ENCODE results near the gene PLPP4.

PLPP4 gene

DNA sequence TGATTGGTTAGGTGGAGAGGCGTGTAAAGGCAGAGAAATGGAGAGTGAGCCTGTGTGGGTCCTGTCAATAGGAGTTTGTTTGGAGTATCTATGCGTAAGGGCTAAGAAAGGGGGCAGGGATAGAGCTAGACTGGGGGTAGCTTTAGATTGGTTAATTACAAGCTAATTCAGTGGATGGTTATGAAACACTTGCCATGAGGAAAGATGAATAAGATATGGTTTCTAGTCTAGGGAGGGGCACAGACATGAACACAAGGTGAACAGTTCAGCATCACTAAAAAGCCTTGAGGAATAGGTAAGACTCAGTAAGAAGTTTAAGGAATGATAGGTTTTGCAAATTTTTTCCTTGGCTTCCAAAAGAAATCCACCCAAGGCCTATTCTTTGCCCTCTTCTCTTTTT lies 50.6 kb downstream of the PLPP4 start:
- DNase-seq (ENCODE audit: low read depth): no peak
- H3K4me3 ChIP-seq (ENCODE audit: low read depth, low read length): no peak overlapping the region
- TF ChIP-seq MYC (IDR thresholded peaks at IDR 0.05; ENCODE audit: low read depth, low read length) (no peak), POLR2A (IDR thresholded peaks at IDR 0.05; ENCODE audit: extremely low read depth, insufficient read length) (no peak)
- TF ChIP-seq, protein P1, sequence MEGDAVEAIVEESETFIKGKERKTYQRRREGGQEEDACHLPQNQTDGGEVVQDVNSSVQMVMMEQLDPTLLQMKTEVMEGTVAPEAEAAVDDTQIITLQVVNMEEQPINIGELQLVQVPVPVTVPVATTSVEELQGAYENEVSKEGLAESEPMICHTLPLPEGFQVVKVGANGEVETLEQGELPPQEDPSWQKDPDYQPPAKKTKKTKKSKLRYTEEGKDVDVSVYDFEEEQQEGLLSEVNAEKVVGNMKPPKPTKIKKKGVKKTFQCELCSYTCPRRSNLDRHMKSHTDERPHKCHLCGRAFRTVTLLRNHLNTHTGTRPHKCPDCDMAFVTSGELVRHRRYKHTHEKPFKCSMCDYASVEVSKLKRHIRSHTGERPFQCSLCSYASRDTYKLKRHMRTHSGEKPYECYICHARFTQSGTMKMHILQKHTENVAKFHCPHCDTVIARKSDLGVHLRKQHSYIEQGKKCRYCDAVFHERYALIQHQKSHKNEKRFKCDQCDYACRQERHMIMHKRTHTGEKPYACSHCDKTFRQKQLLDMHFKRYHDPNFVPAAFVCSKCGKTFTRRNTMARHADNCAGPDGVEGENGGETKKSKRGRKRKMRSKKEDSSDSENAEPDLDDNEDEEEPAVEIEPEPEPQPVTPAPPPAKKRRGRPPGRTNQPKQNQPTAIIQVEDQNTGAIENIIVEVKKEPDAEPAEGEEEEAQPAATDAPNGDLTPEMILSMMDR (IDR thresholded peaks at IDR 0.05; ENCODE audit: low read depth, low read length): no peak
- TF ChIP-seq, protein P2, sequence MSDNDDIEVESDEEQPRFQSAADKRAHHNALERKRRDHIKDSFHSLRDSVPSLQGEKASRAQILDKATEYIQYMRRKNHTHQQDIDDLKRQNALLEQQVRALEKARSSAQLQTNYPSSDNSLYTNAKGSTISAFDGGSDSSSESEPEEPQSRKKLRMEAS (IDR thresholded peaks at IDR 0.05; ENCODE audit: low read depth, low read length): no peak

DNA sequence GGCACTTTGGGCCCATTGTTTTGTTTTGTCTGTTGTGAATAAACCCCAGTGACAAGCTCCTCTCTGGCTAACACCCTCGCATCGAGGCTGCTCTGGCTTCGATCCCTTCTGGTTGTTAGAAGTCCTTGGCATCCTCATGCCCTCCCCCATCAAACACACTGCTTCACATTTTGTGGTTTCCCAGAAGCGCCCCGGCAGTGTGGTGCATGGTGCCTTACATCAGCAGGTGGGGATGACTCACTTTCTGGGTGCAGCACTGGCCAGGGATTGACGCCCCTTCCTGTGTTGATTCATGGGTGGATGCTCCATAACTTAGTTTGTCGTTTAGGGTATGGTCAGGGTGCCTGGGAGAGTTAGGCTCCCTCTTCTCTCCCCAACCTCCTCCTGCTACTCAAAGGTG lies 51.4 kb downstream of the PLPP4 start:
- DNase-seq (ENCODE audit: low read depth): peak; percentile 32
- TF ChIP-seq, protein P2 (IDR thresholded peaks at IDR 0.05; ENCODE audit: low read depth, low read length): no peak
- TF ChIP-seq POLR2A (IDR thresholded peaks at IDR 0.05; ENCODE audit: extremely low read depth, insufficient read length) (no peak), MYC (IDR thresholded peaks at IDR 0.05; ENCODE audit: low read depth, low read length) (no peak)
- TF ChIP-seq, protein P1 (IDR thresholded peaks at IDR 0.05; ENCODE audit: low read depth, low read length): no peak

DNA sequence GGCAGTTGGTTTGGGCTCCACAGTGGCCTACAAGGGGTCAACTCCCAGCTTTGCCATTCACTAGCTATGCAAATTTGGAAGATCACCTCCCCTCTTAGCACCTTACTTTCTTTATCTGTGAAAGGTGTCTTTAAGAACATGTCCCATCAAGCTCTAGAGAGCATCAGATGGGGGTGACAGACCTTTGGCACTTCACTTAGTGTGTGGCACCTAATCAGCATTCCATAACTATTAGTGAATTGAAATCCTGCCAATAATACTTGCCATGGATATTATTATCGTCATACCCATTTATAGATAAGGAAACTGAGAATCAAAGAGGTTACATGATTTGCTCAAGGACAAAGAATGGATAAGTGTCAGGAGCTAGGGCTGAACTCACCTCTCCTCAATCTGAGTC lies 51.9 kb downstream of the PLPP4 start:
- TF ChIP-seq, protein P2 (IDR thresholded peaks at IDR 0.05; ENCODE audit: low read depth, low read length): no peak
- no peak for TF ChIP-seq POLR2A (IDR thresholded peaks at IDR 0.05; ENCODE audit: extremely low read depth, insufficient read length)
- TF ChIP-seq MYC (IDR thresholded peaks at IDR 0.05; ENCODE audit: low read depth, low read length): no peak
- TF ChIP-seq, protein P1 (IDR thresholded peaks at IDR 0.05; ENCODE audit: low read depth, low read length): no peak
- H3K4me3 ChIP-seq (ENCODE audit: low read depth, low read length): no peak overlapping the region
- DNase-seq (ENCODE audit: low read depth): no peak

More for the DNA sequence above, 51.4 kb downstream of the PLPP4 start:
- H3K4me3 ChIP-seq (ENCODE audit: low read depth, low read length): no peak overlapping the region

DNA sequence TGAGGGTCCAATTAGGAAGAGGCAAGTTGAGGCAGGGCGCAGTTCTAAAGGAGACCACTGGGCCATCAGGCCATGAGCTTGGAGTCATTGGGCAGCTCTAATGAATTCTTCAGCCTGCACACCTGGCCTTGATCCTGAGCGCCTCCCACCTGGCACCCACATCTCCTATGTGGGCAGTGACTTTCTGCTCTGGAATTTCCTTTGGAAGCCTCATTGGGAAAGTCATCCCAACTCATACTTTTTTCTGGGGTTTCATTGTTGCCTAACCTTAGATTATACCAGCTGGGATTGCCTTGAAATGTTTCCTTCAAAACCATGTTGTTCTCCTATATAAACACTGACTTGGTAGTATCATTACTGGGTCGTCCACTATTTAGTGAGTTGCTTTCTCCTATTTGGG lies 54.1 kb downstream of the PLPP4 start:
- H3K4me3 ChIP-seq (ENCODE audit: low read depth, low read length): no peak overlapping the region
- TF ChIP-seq POLR2A (IDR thresholded peaks at IDR 0.05; ENCODE audit: extremely low read depth, insufficient read length) (no peak), MYC (IDR thresholded peaks at IDR 0.05; ENCODE audit: low read depth, low read length) (no peak)
- TF ChIP-seq, protein P2 (IDR thresholded peaks at IDR 0.05; ENCODE audit: low read depth, low read length): no peak
- TF ChIP-seq, protein P1 (IDR thresholded peaks at IDR 0.05; ENCODE audit: low read depth, low read length): no peak
- no peak for DNase-seq (ENCODE audit: low read depth)

DNA sequence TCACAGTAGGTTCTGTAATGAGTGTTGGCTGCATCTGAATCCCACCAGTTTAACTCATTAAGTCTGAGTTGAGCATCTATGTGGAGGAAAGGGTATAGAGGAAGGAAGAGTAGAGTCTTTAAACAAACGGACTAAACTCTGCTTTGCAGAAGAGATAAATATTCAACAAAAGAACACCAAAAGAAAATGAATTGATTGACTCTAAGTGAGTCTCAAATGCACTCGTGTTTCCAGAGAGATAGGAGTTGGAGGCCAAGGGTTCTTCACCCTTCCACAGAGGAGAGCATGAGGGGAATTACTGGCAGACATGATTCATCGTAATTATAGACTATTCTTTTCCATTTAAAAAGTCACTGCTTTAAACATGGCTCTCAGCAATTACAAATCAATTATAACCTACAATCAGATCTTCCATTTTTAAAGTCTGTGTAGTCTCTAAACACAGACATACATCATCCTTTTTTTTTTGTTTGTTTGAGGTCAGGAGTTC lies 56.3 kb downstream of the PLPP4 start:
- no peak overlapping the region for H3K4me3 ChIP-seq (ENCODE audit: low read depth, low read length)
- no peak for DNase-seq (ENCODE audit: low read depth)
- TF ChIP-seq POLR2A (IDR thresholded peaks at IDR 0.05; ENCODE audit: extremely low read depth, insufficient read length) (no peak), MYC (IDR thresholded peaks at IDR 0.05; ENCODE audit: low read depth, low read length) (no peak)
- TF ChIP-seq, protein P2 (IDR thresholded peaks at IDR 0.05; ENCODE audit: low read depth, low read length): no peak
- TF ChIP-seq, protein P1 (IDR thresholded peaks at IDR 0.05; ENCODE audit: low read depth, low read length): no peak

All from NB4 (cell line).